Omental fat pad (tissue), 4 donors: ENCODE measurements around the gene TMEM209. TPM values are rescaled to one million over a fixed set of nuclear protein-coding genes. Genes with fewer than 3 reads are reported as not detected.
"Not testable (repeated sequence)": the region's sequence is repeated elsewhere in the genome, so short reads cannot be mapped to it uniquely, and the experiment has no call there.

Experiments used
- ATAC-seq: fragments of 150-250 bp; one replicate; pipeline ENCODE4 v1.9.1; 2016; ENCODE audit warnings: mild to moderate bottlenecking, moderate library complexity; ENCODE audit not compliant: low FRiP score
- DNase-seq: peaks from one replicate; pipeline ENCODE4 v3.0.0-alpha.2; 2019; ENCODE audit warnings: low spot score
- CTCF ChIP-seq, 3 donors: fragments of 450-650 bp; IDR thresholded peaks; one replicate each; pipeline ENCODE4 v1.5.1; 2016 to 2017; ENCODE audit warnings: antibody characterized with exemption in 3 of 3, mild to moderate bottlenecking in 3 of 3, moderate library complexity in 2 of 3
- total RNA-seq, 4 donors: library from RNA; depleted of rRNA; stranded (reverse); fragments of >200 nt; gene quantifications; one replicate each; pipeline ENCODE4 v1.1.0, GENCODE V29; 2016

Gene TMEM209
- total RNA-seq, 4 donors from 2014 or later = 8.9 to 17.2 (median 10.6) TPM

DNA sequence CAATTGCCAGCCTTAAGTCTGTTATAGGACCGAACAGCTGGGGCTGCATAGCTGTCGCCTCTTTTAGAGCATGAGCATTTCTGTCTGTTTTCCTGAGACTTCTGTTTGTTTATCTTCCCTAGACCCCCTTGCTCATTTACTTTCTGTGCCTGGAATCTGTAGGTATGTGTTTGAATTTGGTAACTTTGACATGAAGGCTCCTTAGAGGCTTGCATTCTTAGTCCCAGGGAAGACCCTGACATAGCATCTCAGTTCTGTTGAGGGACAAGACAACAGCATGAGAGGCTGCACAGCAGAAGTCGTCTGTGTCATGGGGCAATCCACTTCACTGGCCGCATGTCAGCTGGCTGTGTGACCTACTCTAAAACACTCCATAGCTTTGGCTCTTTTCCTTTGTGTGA, 76.2 kb downstream of the TMEM209 start:
- TF ChIP-seq CTCF (IDR thresholded peaks at IDR 0.05) = no peak
- DNase-seq (no peak), ATAC-seq (no peak)

DNA sequence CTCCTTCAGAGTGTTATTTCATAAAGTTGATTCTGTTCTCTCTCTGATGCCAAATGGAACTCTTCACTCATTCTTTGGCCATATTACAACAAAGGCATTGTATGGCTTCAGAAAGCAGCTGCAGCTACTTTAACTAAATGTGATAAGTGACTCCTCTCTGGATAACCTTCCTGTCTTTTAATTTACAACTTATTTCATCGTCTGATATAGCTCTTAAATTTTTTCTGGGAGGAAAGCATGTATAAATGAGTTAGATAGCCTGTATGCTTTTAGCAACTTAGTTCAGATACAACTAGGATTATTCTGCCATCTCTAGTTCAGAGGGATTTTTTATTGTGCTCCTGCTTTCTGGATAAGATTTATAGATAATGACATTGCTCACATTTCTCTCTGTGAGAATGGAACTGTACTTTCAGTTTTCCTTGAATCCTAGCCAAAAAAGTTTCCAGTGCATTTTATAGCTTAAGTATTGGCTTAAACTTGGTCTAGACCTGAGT, 77.3 kb downstream of the TMEM209 start:
- no peak for TF ChIP-seq CTCF (IDR thresholded peaks at IDR 0.05)
- no peak for ATAC-seq
- no peak for DNase-seq

GRCh38 chr7:130127404-130127803, 77.8 kb downstream of the TMEM209 start:
- no peak for DNase-seq
- no peak for TF ChIP-seq CTCF (IDR thresholded peaks at IDR 0.05)
- no peak for ATAC-seq

GRCh38 chr7:130126840-130127239, 78.4 kb downstream of the TMEM209 start:
- DNase-seq, ATAC-seq: not testable (repeated sequence)

DNA sequence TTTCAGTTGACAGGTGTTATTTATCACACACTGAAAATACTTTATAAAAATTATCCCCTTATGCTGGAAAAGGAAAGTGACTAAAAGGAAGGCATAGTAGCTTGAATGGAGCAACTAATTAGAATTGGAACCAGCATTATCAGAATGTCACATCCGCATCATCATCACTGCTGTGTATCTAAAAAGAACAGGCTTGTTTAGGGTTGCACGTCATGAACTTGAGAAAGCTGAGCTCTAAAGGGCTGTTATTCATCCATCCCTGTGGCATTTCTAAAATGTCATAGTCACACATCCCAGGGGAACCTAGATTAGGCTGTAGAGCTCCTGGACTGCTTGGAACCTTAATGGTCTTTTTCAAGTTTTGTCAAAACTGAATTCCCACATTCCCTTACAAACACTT, 80.5 kb downstream of the TMEM209 start:
- no peak for TF ChIP-seq CTCF (IDR thresholded peaks at IDR 0.05)
- DNase-seq (no peak), ATAC-seq (no peak)

GRCh38 chr7:130123501-130123900, 81.7 kb downstream of the TMEM209 start:
- no peak for TF ChIP-seq CTCF (IDR thresholded peaks at IDR 0.05)
- DNase-seq (no peak), ATAC-seq (no peak)

GRCh38 chr7:130118801-130119200, 86.4 kb downstream of the TMEM209 start:
- ATAC-seq (no peak), DNase-seq (no peak)
- no peak for TF ChIP-seq CTCF (IDR thresholded peaks at IDR 0.05)

DNA sequence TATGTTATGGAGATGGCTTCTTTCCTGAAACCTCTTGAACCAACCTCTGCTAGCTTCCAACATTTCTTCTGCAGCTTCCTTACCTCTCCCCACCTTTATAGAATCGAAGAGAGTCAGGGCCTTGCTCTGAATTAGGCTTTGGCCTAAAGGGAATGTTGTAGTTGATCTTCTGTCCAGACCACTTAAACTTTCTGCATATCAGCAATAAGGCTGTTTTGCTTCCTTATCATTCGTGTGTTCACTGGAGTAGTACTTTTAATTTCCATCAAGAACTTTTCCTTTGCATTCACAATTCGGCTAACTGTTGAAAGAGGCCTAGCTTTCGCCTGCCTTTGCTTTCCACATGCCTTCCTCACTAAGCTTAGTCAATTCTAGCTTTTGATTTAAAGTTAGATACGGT, 86.9 kb downstream of the TMEM209 start:
- no peak for ATAC-seq
- no peak for DNase-seq
- TF ChIP-seq CTCF (IDR thresholded peaks at IDR 0.05) = no peak
